GM21390 (cell line): Measurements from ENCODE around the gene BRK1.
"Not testable (repeated sequence)": the region's sequence is repeated elsewhere in the genome, so short reads cannot be mapped to it uniquely, and the experiment has no call there.

ENCODE experiments used
- ATAC-seq: cut with Tn5 transposase; IDR thresholded peaks from one replicate; pipeline ENCODE4 v1.9.1; 2021; ENCODE audit not compliant: unreplicated experiment

The BRK1 gene

GRCh38 chr3:10142707-10143560, 27.5 kb downstream of the BRK1 start:
- ATAC-seq = no peak

- no peak for ATAC-seq
These were observed 30.2 kb downstream of the BRK1 start for GRCh38 chr3:10145685-10146084.

GRCh38 chr3:10149226-10149625, 33.8 kb downstream of the BRK1 start:
- no peak for ATAC-seq

- no peak for ATAC-seq
These were observed 35.5 kb downstream of the BRK1 start for GRCh38 chr3:10150987-10151386.

- no peak for ATAC-seq
These were observed 39.1 kb downstream of the BRK1 start for GRCh38 chr3:10154335-10155122.

GRCh38 chr3:10155123-10155472, 39.6 kb downstream of the BRK1 start:
- no peak for ATAC-seq

GRCh38 chr3:10155658-10156057, 40.2 kb downstream of the BRK1 start:
- no peak for ATAC-seq

GRCh38 chr3:10157031-10157430, 41.6 kb downstream of the BRK1 start:
- no peak for ATAC-seq

GRCh38 chr3:10158555-10158954, 43.1 kb downstream of the BRK1 start:
- not testable (repeated sequence) for ATAC-seq

GRCh38 chr3:10160346-10160745, 44.9 kb downstream of the BRK1 start:
- no peak for ATAC-seq

GRCh38 chr3:10160925-10161324, 45.5 kb downstream of the BRK1 start:
- no peak for ATAC-seq

- ATAC-seq = no peak
These were observed 46.7 kb downstream of the BRK1 start for GRCh38 chr3:10162185-10162584.

- not testable (repeated sequence) for ATAC-seq
These were observed 48.7 kb downstream of the BRK1 start for GRCh38 chr3:10164201-10164545.

- peak; percentile 89 for ATAC-seq
These were observed 49.3 kb downstream of the BRK1 start, which contains the start of gene IRAK2 for GRCh38 chr3:10164546-10165393. Gene IRAK2 (plus strand): TSS chr3:10164919. CDS start chr3:10164955, 36 bp downstream.

- ATAC-seq = no peak
These were observed 50.7 kb downstream of the BRK1 start for GRCh38 chr3:10166213-10166604.

GRCh38 chr3:10169000-10169496, 53.6 kb downstream of the BRK1 start:
- no peak for ATAC-seq

- ATAC-seq = no peak
These were observed 55.5 kb downstream of the BRK1 start for GRCh38 chr3:10170915-10171478.

- ATAC-seq = no peak
These were observed 57.8 kb downstream of the BRK1 start for GRCh38 chr3:10173095-10173925.

- ATAC-seq = no peak
These were observed 58.5 kb downstream of the BRK1 start for GRCh38 chr3:10173926-10174435.

- not testable (repeated sequence) for ATAC-seq
These were observed 59.9 kb downstream of the BRK1 start for GRCh38 chr3:10175334-10175733.
